HepG2 (cell line): ENCODE data around the gene SPATA31A6.
"Not testable (repeated sequence)": the region's sequence is repeated elsewhere in the genome, so short reads cannot be mapped to it uniquely, and the experiment has no call there.

Experiments used
- FOXP1 ChIP-seq, 2 experiments: fragments of 450-650 bp in 1 of 2; IDR thresholded peaks; 2 replicates each; pipeline ENCODE4 v1.6.1; 2017 to 2018; ENCODE audit warnings: antibody characterized with exemption in 1 of 2
- HOXA7 ChIP-seq: sonication (generic); formaldehyde crosslinking; IDR thresholded peaks from 2 replicates; pipeline ENCODE4 v1.8.1; 2022; ENCODE audit warnings: mild to moderate bottlenecking, missing genetic modification reagents, moderate library complexity
- KDM1A ChIP-seq: IDR thresholded peaks from 2 replicates; pipeline ENCODE4 v1.6.1; 2016; ENCODE audit warnings: missing compliant biosample characterization
- RARG ChIP-seq: sonication (generic); formaldehyde crosslinking; IDR thresholded peaks from 2 replicates; pipeline ENCODE4 v1.4.0; 2020; ENCODE audit warnings: low read depth, mild to moderate bottlenecking, missing genetic modification reagents
- RXRA ChIP-seq: sonication (generic); formaldehyde crosslinking; IDR thresholded peaks from 2 replicates; pipeline ENCODE4 v1.5.1; 2020; ENCODE audit warnings: missing genetic modification reagents
- ZZZ3 ChIP-seq: sonication (generic); formaldehyde crosslinking; IDR thresholded peaks from 2 replicates; pipeline ENCODE4 v1.4.0; 2020; ENCODE audit warnings: missing genetic modification reagents, mild to moderate bottlenecking, borderline replicate concordance

GRCh38 chr9:42238862-42239261, 55.4 kb downstream of the SPATA31A6 start:
- not testable (repeated sequence) for TF ChIP-seq KDM1A (CRISPR knock-in tag); HOXA7 (CRISPR knock-in tag); FOXP1 (IDR thresholded peaks at IDR 0.05); FOXP1 (CRISPR knock-in tag; IDR thresholded peaks at IDR 0.05); ZZZ3 (CRISPR knock-in tag); RXRA (CRISPR knock-in tag); RARG (CRISPR knock-in tag)
